HG02610 (cell line): Measurements from ENCODE around the gene ATP2A3.
"Not testable (repeated sequence)": the region's sequence is repeated elsewhere in the genome, so short reads cannot be mapped to it uniquely, and the experiment has no call there.

Source experiments
- ATAC-seq: cut with Tn5 transposase; IDR thresholded peaks from one replicate; pipeline ENCODE4 v1.9.1; 2021; ENCODE audit warnings: mild to moderate bottlenecking, moderate library complexity; ENCODE audit not compliant: unreplicated experiment

ATP2A3 gene

GRCh38 chr17:3956983-3957382 lies 7.3 kb downstream of the ATP2A3 start:
- ATAC-seq: no peak

DNA sequence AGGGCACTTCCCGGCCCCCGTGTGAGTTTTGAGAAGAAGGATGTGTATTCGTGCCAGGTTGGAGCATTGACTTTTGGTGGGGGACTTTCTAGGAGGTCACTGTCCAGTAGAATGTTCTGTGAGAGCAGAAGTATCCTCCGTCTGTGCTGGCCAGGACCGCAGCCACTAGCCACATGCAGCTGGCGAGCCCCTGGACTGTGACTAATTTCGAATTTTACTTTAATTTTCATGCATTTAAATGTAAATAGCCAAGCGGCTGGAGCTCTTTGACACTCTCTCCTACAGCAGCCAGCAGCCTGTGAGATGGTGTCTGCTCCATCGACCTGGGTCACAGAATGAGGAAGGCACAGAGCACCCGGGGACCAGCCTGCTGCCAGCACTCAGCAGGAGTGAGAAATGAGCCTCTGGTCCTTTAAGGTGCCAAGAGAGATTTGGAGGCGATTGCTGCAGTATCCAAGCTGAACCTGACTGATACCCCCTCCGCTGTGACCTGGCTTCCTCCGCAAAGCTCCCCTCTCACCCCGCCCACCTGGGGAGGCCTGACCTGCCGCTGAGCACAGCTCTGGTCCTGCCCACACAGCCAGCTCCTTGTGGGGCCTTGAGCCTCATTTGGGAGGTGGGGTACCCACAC lies 7.8 kb downstream of the ATP2A3 start:
- no peak for ATAC-seq

- ATAC-seq: no peak
Observed at GRCh38 chr17:3955673-3955988, 8.6 kb downstream of the ATP2A3 start.

DNA sequence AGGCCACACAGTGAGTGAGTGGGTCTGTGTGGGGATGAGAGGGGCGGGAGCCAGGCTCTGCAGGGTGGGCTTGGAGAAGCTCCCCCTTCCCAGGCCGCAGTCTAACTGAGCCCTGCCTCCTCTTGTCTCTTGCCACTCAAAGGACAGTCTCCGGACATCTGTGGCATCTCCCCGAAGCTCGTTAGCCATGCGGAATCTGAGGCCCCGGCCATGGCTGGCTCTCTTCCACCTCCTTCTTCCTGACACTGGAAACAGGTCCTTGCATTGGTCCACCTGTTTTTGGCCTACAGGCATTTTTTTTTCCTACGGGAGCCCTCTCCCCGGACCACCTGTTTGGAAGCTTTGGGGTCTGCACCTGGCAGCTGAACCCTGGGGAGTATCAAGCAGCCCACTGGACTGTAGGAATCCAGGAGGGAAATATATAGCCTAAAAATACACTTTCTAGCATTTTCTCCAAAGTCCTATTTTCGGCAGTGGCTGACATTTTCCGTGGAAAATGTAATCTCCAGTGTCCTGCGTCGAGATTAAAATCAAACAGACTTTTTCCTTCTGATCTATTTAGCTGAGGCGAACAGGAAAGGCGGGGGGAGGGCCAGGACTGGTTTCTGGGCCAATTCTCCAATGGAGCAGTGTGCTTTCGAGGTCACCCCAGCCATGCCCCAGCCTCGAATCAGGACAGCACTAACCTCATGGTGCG lies 9.1 kb downstream of the ATP2A3 start:
- no peak for ATAC-seq

GRCh38 chr17:3954086-3954485 lies 10.2 kb downstream of the ATP2A3 start:
- no peak for ATAC-seq

DNA sequence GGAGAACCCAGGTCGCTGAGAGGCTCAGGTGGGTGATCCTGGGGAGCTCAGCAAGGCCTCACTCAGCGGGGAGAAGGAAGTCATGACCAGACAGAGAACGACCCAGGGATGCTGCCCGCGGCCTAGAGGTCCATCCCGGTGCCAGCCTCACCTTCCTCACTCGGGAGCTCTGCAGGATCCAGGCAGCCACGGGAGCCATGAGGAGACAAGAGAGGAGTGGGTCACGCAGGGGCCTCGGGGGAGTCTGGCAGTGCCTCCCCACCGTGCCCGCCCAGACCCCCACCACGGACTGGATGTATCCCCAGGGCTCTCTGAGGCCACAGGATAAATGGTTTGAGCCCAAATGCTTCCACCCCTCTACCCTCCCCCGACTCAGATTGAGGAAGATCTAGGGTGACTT lies 10.7 kb downstream of the ATP2A3 start:
- ATAC-seq: no peak

GRCh38 chr17:3952186-3952585 lies 12.1 kb downstream of the ATP2A3 start:
- no peak for ATAC-seq

- no peak for ATAC-seq
Observed at GRCh38 chr17:3951420-3951819, 12.8 kb downstream of the ATP2A3 start.

DNA sequence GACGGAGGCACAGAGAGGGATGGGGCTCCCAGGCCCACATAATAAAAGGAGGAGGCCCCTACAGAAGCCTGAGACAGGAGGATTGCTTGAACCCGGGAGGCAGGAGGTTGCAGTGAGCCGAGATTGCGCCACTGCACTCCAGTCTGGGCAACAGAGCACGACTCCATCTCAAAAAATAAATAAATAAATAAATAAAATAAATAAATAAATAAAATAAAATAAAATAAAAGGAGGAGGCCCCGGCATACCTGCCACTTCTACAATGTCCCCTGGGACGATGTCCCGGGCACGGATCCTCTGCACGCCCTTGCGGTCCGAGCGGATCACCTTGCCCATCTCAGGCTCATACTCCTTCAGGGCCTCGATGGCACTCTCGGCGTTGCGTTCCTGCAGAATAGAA lies 13.2 kb downstream of the ATP2A3 start:
- no peak for ATAC-seq

DNA sequence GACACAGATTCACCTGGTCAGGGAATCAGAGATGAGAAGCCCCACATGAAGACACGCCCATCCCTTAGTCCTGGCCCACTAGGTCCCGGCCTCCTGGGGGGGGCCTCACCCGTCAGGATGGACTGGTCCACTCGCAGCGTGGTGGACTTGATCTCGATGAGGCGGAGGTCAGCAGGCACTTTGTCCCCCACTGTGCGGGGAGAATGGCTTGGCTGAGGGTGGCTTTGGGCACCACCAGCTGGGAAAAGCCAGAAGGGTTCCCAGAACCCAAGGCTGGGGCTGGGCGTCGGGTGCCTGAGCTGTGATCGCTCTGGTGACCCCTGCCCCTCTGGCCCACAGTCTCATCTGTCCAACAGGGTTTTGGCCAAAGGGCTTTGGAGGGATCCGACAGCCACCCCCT lies 13.7 kb downstream of the ATP2A3 start:
- ATAC-seq: no peak

DNA sequence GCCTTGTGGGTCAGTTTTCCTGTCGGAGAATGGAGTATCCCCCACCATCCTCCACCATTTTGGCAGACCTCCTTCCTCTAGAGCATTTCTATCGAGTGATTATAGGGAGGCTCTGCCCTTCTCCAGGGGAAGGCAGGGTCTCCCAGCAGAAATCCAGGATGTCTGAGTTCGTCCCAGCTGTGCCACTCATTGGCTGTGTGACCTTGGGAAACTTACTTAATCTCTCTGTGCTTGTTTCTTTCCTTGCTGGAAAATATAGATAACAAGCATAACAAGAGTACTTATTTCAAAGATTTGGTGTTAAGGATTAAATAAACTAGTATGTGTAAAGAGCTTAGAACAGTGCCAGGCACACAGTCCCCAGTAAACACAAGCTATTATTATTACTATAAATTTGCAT lies 14.8 kb downstream of the ATP2A3 start:
- no peak for ATAC-seq

GRCh38 chr17:3948551-3948950 lies 15.7 kb downstream of the ATP2A3 start:
- not testable (repeated sequence) for ATAC-seq

- no peak for ATAC-seq
Observed at GRCh38 chr17:3947318-3947810, 16.9 kb downstream of the ATP2A3 start.

DNA sequence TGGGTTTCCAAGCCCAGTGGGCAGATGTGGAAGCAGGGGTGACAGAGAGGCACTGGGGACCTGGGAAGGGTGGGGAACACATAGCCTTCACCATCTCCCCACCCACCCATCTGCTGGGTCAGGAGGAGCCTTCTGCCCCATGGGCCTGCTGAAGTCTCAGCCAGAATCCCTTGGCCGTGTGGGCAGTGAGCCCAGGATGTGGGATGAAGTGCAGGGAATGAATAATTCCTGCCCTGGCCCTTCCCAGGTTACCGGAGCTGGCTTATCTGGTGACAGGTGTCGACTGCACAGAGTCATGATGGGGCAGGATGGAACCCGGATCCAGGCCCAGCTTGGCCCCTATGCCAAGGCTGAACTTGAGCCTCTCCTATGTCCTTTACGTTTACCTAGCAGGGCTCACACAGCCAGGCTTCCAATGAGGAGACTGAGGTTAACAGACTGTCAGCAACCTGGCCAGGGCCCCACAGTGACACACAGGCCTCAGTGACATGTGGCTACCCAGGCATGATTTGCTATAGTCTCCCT lies 17.5 kb downstream of the ATP2A3 start:
- ATAC-seq: no peak

DNA sequence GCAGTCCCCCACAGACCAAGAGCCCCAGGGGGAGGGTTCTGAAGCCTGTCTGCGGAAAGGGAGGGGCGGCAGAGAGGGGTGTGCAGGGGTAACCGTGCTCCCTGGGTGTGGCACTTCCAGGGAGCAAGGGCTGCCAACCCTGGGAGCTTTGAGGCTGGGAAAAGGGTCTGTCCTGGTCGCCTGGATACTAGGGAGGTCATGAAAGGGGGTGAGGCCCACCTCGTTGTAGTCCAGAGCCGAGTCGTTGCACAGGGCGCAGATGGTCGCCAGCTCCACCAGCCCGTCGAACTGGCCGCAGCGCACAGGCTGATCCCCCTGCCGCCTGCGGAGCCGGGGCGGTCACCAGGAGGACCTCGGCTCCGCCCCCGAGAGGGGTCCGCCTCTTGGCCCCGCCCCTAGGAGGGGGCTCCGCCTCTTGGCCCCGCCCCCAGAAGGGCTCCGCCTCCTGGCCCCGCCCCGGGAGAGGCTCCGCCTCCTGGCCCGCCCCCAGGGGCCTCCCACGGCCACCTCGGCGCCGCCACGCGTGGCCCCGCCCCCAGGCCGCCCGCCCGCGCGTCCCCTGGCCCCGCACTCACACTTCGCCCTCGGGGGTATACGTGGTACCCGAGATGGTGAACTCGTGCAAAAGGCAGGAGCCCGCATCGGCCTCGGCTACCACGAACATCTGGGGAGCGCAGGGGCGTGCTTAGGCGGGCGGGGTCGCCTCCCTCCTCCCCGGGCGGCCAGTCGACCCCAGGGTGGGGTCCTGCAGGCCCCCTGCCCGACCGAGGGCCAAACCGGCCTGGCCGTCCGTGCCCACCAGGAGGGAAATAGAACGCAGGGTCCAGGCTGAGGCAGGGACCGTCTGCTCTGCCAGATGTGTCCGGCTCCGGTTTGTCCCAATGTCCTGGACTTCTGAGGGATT lies 19.5 kb downstream of the ATP2A3 start:
- ATAC-seq: no peak

DNA sequence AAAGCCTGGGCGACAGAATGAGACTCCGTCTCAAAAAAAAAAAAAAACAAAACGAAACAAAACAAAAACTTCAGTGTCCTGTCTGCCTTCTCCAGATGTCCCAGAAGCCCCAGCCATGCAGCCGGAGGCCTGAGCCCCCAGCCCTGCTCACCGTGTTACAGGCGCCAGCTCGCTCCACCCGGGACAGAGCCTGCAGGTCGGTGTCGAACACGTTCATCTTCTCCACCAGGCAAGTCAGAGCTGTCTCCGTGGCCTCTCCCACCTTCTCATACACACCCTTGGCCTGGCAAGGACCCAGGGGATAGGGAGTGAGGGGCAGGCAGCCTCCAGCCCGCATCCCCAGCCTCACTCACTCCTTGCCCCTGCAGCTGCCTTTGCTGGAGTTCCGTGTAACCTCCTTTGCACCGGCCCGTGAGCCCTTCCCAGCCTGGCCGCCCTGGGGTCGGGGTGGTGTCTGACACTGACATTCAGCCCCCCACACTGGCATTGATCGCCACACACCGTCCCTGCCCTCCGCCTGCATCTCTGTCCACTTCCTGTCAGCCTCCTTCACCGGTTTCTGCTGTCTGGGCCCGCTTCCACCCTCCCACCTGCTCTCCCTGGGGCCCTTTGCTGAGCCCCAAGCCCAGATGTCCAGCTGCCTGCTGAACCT lies 20.9 kb downstream of the ATP2A3 start:
- no peak for ATAC-seq

DNA sequence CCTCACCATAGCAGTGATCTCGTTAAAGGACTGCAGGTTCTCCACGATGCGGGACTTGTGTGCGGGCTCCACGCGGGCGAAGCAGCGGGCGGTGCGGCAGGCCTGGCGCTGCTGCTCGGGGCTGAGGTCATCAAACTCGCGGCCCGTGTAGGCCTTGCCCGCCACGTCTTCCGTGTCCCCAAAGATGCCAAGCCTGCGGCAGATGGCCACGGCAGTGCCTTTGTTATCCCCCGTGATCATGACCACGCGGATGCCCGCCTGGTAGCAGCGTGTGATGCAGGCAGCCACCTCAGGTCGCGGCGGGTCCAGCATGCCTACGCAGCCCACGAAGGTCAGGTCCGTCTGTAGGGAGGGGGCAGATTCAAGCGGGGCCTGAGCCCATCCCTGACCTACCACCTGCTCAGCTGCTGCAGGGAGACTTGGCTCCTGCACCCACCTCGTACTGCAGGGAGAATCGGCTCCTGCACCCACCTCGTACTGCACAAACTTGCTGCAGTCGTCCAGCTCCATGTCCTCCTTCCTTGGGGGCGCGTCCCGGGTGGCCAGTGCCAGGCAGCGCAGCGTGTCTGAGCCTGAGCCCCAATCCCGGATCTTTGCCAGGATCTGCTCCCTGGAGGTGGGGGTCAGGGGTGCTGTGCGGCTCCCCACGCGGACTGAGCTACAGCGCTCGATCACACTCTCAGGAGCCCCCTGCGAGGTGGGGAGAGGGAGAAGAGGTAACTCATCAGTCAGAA lies 23.1 kb downstream of the ATP2A3 start:
- no peak for ATAC-seq

DNA sequence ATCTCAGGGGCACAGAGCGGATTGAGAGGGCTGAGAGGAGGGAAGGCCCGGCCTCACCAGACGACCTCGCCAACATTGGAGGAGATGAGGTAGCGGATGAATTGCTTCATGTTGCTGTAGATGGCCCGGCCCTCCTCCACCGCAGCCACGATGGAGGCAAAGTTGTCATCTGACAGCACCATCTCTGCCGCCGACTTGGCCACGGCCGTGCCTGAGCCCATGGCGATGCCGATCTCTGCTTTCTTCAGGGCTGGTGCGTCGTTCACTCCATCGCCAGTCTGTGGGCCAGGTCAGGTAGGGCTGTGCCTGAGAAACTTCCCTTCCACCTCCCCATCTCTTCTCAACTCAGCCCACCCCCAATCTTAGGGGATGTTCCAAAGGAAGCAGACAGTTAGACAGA lies 26.9 kb downstream of the ATP2A3 start:
- ATAC-seq: no peak

- no peak for ATAC-seq
Observed at GRCh38 chr17:3935825-3936355, 28.3 kb downstream of the ATP2A3 start.

GRCh38 chr17:3935140-3935542 lies 29.1 kb downstream of the ATP2A3 start:
- ATAC-seq: no peak
